ENCODE measurements around the gene ORAI3. TPM values are rescaled to one million over a fixed set of nuclear protein-coding genes. Genes with fewer than 3 reads are reported as not detected.

ORAI3 gene
- total and polyA plus RNA-seq, 2 of the 13 experiments (the other 11 are each of a cell fraction or from before 2014, with no cell fraction given): 11.4 to 32.0 TPM

DNA sequence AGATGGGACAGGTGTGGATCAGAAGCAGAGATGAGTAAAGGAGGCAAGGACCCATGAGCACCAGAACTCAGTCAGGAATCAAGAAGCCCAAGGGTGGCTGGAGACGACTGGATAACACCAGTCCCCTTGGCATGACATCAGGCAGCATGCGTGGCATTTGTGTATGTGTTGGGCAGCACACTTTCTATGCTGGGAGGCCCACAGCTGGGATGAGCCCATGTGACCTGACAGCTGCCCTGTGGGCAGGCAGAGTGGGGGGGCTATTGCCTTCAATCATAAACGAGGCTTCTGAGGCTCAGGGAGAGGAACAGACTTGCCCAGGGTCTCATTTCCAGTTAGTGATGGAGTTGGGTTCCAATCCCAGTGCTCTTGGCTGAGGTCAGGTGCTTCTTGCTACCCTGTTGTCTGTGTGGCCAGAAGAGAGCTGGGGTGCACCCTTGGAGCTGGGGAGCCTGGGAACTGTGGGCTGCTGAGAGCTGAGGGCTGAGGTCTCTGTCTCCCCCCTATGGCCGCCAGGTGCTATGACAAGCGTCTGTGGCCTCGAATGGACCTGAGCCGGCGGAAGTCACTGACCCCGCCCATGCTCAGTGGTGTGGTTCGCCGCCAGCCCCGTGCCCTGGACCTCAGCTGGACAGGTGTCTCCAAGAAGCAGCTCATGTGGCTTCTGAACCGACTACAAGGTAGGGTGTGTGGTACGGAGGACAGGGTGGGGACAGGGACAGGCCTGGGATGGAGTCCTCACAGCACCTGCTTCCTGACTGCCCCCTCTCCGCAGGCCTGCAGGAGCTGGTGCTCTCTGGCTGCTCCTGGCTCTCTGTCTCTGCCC, 7.1 kb upstream of the ORAI3 start (continued):
- TF ChIP-seq, protein P1, sequence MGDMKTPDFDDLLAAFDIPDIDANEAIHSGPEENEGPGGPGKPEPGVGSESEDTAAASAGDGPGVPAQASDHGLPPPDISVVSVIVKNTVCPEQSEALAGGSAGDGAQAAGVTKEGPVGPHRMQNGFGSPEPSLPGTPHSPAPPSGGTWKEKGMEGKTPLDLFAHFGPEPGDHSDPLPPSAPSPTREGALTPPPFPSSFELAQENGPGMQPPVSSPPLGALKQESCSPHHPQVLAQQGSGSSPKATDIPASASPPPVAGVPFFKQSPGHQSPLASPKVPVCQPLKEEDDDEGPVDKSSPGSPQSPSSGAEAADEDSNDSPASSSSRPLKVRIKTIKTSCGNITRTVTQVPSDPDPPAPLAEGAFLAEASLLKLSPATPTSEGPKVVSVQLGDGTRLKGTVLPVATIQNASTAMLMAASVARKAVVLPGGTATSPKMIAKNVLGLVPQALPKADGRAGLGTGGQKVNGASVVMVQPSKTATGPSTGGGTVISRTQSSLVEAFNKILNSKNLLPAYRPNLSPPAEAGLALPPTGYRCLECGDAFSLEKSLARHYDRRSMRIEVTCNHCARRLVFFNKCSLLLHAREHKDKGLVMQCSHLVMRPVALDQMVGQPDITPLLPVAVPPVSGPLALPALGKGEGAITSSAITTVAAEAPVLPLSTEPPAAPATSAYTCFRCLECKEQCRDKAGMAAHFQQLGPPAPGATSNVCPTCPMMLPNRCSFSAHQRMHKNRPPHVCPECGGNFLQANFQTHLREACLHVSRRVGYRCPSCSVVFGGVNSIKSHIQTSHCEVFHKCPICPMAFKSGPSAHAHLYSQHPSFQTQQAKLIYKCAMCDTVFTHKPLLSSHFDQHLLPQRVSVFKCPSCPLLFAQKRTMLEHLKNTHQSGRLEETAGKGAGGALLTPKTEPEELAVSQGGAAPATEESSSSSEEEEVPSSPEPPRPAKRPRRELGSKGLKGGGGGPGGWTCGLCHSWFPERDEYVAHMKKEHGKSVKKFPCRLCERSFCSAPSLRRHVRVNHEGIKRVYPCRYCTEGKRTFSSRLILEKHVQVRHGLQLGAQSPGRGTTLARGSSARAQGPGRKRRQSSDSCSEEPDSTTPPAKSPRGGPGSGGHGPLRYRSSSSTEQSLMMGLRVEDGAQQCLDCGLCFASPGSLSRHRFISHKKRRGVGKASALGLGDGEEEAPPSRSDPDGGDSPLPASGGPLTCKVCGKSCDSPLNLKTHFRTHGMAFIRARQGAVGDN (CRISPR knock-in tag; IDR thresholded peaks at IDR 0.05): peak; percentile 97
- TF ChIP-seq, protein P2, sequence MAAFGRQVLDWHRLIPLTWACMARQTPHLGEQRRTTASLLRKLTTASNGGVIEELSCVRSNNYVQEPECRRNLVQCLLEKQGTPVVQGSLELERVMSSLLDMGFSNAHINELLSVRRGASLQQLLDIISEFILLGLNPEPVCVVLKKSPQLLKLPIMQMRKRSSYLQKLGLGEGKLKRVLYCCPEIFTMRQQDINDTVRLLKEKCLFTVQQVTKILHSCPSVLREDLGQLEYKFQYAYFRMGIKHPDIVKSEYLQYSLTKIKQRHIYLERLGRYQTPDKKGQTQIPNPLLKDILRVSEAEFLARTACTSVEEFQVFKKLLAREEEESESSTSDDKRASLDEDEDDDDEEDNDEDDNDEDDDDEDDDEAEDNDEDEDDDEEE (CRISPR knock-in tag; IDR thresholded peaks at IDR 0.05): 0 out of 2 replicates have a peak, but pooled peaks have one; percentile 49
- TF ChIP-seq ZNF10 (CRISPR knock-in tag; IDR thresholded peaks at IDR 0.05; ENCODE audit: borderline replicate concordance, low read depth): no peak
- TF ChIP-seq, protein P3, sequence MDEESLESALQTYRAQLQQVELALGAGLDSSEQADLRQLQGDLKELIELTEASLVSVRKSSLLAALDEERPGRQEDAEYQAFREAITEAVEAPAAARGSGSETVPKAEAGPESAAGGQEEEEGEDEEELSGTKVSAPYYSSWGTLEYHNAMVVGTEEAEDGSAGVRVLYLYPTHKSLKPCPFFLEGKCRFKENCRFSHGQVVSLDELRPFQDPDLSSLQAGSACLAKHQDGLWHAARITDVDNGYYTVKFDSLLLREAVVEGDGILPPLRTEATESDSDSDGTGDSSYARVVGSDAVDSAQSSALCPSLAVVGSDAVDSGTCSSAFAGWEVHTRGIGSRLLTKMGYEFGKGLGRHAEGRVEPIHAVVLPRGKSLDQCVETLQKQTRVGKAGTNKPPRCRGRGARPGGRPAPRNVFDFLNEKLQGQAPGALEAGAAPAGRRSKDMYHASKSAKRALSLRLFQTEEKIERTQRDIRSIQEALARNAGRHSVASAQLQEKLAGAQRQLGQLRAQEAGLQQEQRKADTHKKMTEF (CRISPR knock-in tag; IDR thresholded peaks at IDR 0.05): peak; percentile 18; the same call in 1 of the 2 replicates
- TF ChIP-seq, protein P4, sequence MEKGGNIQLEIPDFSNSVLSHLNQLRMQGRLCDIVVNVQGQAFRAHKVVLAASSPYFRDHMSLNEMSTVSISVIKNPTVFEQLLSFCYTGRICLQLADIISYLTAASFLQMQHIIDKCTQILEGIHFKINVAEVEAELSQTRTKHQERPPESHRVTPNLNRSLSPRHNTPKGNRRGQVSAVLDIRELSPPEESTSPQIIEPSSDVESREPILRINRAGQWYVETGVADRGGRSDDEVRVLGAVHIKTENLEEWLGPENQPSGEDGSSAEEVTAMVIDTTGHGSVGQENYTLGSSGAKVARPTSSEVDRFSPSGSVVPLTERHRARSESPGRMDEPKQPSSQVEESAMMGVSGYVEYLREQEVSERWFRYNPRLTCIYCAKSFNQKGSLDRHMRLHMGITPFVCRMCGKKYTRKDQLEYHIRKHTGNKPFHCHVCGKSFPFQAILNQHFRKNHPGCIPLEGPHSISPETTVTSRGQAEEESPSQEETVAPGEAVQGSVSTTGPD (CRISPR knock-in tag; IDR thresholded peaks at IDR 0.05): no peak
- TF ChIP-seq, protein P5, sequence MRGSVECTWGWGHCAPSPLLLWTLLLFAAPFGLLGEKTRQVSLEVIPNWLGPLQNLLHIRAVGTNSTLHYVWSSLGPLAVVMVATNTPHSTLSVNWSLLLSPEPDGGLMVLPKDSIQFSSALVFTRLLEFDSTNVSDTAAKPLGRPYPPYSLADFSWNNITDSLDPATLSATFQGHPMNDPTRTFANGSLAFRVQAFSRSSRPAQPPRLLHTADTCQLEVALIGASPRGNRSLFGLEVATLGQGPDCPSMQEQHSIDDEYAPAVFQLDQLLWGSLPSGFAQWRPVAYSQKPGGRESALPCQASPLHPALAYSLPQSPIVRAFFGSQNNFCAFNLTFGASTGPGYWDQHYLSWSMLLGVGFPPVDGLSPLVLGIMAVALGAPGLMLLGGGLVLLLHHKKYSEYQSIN (CRISPR knock-in tag; IDR thresholded peaks at IDR 0.05; ENCODE audit: borderline replicate concordance): no peak
- TF ChIP-seq U2AF2 (IDR thresholded peaks at IDR 0.05; ENCODE audit: low read depth, low read length): no peak
- TF ChIP-seq, protein P6, sequence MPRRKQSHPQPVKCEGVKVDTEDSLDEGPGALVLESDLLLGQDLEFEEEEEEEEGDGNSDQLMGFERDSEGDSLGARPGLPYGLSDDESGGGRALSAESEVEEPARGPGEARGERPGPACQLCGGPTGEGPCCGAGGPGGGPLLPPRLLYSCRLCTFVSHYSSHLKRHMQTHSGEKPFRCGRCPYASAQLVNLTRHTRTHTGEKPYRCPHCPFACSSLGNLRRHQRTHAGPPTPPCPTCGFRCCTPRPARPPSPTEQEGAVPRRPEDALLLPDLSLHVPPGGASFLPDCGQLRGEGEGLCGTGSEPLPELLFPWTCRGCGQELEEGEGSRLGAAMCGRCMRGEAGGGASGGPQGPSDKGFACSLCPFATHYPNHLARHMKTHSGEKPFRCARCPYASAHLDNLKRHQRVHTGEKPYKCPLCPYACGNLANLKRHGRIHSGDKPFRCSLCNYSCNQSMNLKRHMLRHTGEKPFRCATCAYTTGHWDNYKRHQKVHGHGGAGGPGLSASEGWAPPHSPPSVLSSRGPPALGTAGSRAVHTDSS (CRISPR knock-in tag; conservative IDR thresholded peaks at IDR 0.05): no peak
- TF ChIP-seq PLRG1 (conservative IDR thresholded peaks at IDR 0.05): no peak
- no peak for TF ChIP-seq ZNF225 (CRISPR knock-in tag; IDR thresholded peaks at IDR 0.05)
- TF ChIP-seq MTA1 (CRISPR knock-in tag; IDR thresholded peaks at IDR 0.05; ENCODE audit: borderline replicate concordance): peak; percentile 73; the same call in 1 of the 2 replicates
- TF ChIP-seq, protein P7, sequence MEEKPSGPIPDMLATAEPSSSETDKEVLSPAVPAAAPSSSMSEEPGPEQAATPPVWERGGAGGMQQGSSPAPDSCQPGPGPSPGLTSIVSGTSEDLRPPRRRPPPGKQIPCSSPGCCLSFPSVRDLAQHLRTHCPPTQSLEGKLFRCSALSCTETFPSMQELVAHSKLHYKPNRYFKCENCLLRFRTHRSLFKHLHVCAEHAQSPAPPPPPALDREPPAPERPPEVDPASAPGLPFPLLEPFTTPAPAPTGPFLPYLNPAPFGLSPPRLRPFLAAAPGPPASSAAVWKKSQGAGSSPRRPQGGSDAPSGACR (CRISPR knock-in tag; IDR thresholded peaks at IDR 0.05): peak; percentile 88
- peak; percentile 85 for TF ChIP-seq SAP130 (CRISPR knock-in tag; IDR thresholded peaks at IDR 0.05; ENCODE audit: low read depth)
